NCI-H510A treated with DMSO at 0.1 percent for 48 hours (cell line): ENCODE measurements around the gene OR52A1.

Experiments used
- DNase-seq: peaks from one replicate; lab custom pipeline; 2025; lab: John Stamatoyannopoulos, UW

OR52A1 gene

GRCh38 chr11:5131584-5132335 lies 22.8 kb downstream of the OR52A1 start:
- no peak for DNase-seq

GRCh38 chr11:5129457-5129877 lies 25.1 kb downstream of the OR52A1 start:
- no peak for DNase-seq

- no peak for DNase-seq
These were observed 29.5 kb downstream of the OR52A1 start for GRCh38 chr11:5124891-5125620.

DNA sequence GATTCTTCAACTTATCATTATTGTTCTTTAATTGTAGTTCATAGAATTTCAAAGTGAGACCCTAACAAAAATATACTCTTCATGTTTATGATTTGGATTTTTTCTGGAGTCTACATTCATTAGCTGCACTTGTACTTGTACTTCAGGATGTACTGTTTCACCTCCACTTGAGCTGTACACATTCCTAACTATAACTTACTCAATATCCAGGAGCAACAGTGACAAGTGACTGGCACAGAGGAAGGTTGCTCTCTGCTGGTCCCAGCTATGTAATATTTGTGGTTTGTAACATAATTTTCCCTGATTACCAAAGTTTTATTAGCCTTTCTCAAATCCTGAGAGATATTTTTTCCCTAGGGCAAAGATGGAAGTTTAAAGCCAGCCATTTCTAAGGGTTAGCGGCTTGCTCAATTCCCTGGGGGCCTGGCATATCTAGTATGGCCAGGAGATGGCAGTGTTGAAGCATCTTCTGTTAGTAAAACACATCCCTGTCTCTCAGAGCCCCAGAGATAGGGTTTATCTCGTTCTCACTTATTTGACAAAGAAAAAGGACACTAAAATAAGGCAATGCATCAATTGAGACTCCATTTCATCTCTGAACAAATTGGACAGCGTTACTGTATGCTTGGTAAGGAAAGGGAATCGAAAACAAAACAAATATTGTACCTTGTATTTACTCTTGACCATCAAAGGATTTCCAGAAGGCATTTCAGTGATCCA lies 30.6 kb downstream of the OR52A1 start:
- DNase-seq: peak; percentile 14

DNA sequence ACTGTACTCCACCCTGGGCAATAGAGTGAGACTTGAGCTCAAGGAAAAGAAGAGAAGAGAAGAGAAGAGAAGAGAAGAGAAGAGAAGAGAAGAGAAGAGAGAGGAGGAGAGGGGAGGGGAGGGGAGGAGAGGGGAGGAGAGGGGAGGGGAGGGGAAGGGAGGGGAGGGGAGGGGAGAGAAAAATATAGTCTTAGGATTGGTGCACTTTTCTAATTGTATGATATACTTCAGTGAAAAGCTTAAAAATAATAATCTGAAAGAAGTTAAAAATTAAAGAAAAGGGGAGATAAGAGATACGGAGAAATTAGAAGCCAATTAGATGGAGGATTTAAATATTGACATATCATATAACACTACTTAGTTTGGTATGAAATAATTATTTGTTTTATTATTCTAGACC lies 35.7 kb downstream of the OR52A1 start:
- no peak for DNase-seq

GRCh38 chr11:5117588-5117987 lies 37.0 kb downstream of the OR52A1 start:
- DNase-seq: no peak

- DNase-seq: no peak
These were observed 39.2 kb downstream of the OR52A1 start for GRCh38 chr11:5115339-5115738.

- no peak for DNase-seq
These were observed 47.3 kb downstream of the OR52A1 start for GRCh38 chr11:5107285-5107684.

GRCh38 chr11:5103066-5103465 lies 51.5 kb downstream of the OR52A1 start:
- no peak for DNase-seq

- DNase-seq: peak; percentile 3
These were observed 52.3 kb downstream of the OR52A1 start for GRCh38 chr11:5102246-5102645.

- no peak for DNase-seq
These were observed 58.5 kb downstream of the OR52A1 start for GRCh38 chr11:5096011-5096410.
